ENCODE data around the gene RFXANK.

The RFXANK gene

GRCh38 chr19:19149435-19149834 lies 42.6 kb upstream of the RFXANK start:
- Histone ChIP-seq H3K27me3 (ENCODE audit: insufficient read depth, low read length) (no peaks in the 10 kb centered on the region), H3K79me2 (ENCODE audit: insufficient read depth, low read length) (no peaks in the 10 kb centered on the region), H3K36me3 (ENCODE audit: insufficient read depth, low read length) (peaks cover 43% of the 10 kb centered on the region; the same call in 1 of the 2 replicates), H3K4me3 (ENCODE audit: low read depth, low read length, poor library complexity, severe bottlenecking) (no peak overlapping the region), H3F3A (ENCODE audit: insufficient read depth, low read length) (no peaks in the 10 kb centered on the region), H3K9me2 (ENCODE audit: low read depth, low read length) (no peaks in the 10 kb centered on the region), H3K4me2 (ENCODE audit: low read length) (no peak overlapping the region), H3K9me3 (ENCODE audit: low read length) (no peaks in the 10 kb centered on the region), H3K27ac (ENCODE audit: low read depth, low read length, poor library complexity, severe bottlenecking) (peak overlapping the region; percentile 85), H4K20me1 (ENCODE audit: insufficient read depth, low read length) (no peaks in the 10 kb centered on the region), H3K9ac (ENCODE audit: low read length) (peak overlapping the region; percentile 31; the same call in 1 of the 2 replicates), H3K4me1 (ENCODE audit: insufficient read depth, low read length, severe bottlenecking) (peaks cover 35% of the 10 kb centered on the region), H2AFZ (ENCODE audit: low read length) (no peak overlapping the region)
- no peak for TF ChIP-seq EZH2 (IDR thresholded peaks at IDR 0.05; ENCODE audit: borderline replicate concordance, low read length)
- TF ChIP-seq CTCF (IDR thresholded peaks at IDR 0.05; ENCODE audit: low read length): no peak

- Histone ChIP-seq H3K9me3 (ENCODE audit: low read length) (no peaks in the 10 kb centered on the region), H3K4me2 (ENCODE audit: low read length) (no peak overlapping the region), H3K79me2 (ENCODE audit: insufficient read depth, low read length) (0 out of 2 replicates have a peak, but pooled peaks cover 4% of the 10 kb centered on the region), H3K27me3 (ENCODE audit: insufficient read depth, low read length) (no peaks in the 10 kb centered on the region), H3K9ac (ENCODE audit: low read length) (no peak overlapping the region; the same call in 1 of the 2 replicates), H2AFZ (ENCODE audit: low read length) (no peak overlapping the region), H4K20me1 (ENCODE audit: insufficient read depth, low read length) (no peaks in the 10 kb centered on the region), H3K4me1 (ENCODE audit: insufficient read depth, low read length, severe bottlenecking) (peaks cover 54% of the 10 kb centered on the region), H3K36me3 (ENCODE audit: insufficient read depth, low read length) (peaks cover 40% of the 10 kb centered on the region; the same call in 1 of the 2 replicates), H3K9me2 (ENCODE audit: low read depth, low read length) (no peaks in the 10 kb centered on the region), H3K4me3 (ENCODE audit: low read depth, low read length, poor library complexity, severe bottlenecking) (no peak overlapping the region), H3F3A (ENCODE audit: insufficient read depth, low read length) (no peaks in the 10 kb centered on the region; the same call in 1 of the 2 replicates), H3K27ac (ENCODE audit: low read depth, low read length, poor library complexity, severe bottlenecking) (peak overlapping the region; percentile 97)
- TF ChIP-seq EZH2 (IDR thresholded peaks at IDR 0.05; ENCODE audit: borderline replicate concordance, low read length) (no peak), CTCF (IDR thresholded peaks at IDR 0.05; ENCODE audit: low read length) (no peak)
Observed at GRCh38 chr19:19151418-19151817, 40.6 kb upstream of the RFXANK start.

DNA sequence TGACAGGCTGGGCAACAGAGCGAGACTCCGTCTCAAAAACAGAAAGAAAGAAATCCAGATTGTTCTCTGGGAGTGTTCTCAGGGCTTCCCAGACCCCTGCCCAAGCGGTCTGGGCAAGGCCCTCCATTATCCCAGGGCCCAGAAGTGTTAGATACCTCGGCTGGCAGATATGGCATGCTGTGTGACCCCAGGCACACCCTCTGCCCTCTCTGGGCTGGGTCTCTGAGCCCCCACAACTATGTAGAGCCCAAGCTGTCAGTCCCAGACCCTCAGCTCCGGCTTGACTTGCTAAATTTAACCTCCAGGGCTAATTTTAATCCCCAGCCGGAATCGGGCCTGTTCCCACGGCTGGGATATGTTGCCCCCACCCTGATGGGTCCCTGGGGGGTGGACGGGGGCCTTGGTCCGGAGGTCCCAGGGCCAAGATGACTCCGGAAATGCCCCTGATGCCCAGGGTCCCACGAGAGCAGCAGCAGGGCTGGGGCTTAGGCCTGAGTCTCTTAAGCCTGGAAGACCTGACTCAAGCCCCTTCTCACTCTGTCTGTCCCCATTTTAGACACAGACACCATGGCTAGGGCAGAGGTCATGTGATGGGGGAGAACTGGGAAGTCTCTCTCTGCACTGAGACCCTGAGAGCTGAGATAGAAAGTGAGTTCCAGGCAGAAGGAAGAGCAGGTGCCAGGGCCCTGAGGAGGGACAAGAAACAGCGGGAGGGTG lies 39.2 kb upstream of the RFXANK start:
- Histone ChIP-seq H3K27me3 (ENCODE audit: insufficient read depth, low read length) (no peaks in the 10 kb centered on the region), H3K36me3 (ENCODE audit: insufficient read depth, low read length) (peaks cover 26% of the 10 kb centered on the region; the same call in 1 of the 2 replicates), H3K9me2 (ENCODE audit: low read depth, low read length) (no peaks in the 10 kb centered on the region), H3K4me1 (ENCODE audit: insufficient read depth, low read length, severe bottlenecking) (peaks cover 69% of the 10 kb centered on the region), H3K4me3 (ENCODE audit: low read depth, low read length, poor library complexity, severe bottlenecking) (no peak overlapping the region), H3K4me2 (ENCODE audit: low read length) (peak overlapping the region; percentile 1; the same call in 1 of the 2 replicates), H3K27ac (ENCODE audit: low read depth, low read length, poor library complexity, severe bottlenecking) (peak overlapping the region; percentile 97), H3K9ac (ENCODE audit: low read length) (peak overlapping the region; percentile 8; the same call in 1 of the 2 replicates), H3K9me3 (ENCODE audit: low read length) (no peaks in the 10 kb centered on the region), H4K20me1 (ENCODE audit: insufficient read depth, low read length) (no peaks in the 10 kb centered on the region), H2AFZ (ENCODE audit: low read length) (no peak overlapping the region), H3F3A (ENCODE audit: insufficient read depth, low read length) (no peaks in the 10 kb centered on the region; the same call in 1 of the 2 replicates), H3K79me2 (ENCODE audit: insufficient read depth, low read length) (0 out of 2 replicates have a peak, but pooled peaks cover 4% of the 10 kb centered on the region)
- TF ChIP-seq CTCF (IDR thresholded peaks at IDR 0.05; ENCODE audit: low read length): no peak
- no peak for TF ChIP-seq EZH2 (IDR thresholded peaks at IDR 0.05; ENCODE audit: borderline replicate concordance, low read length)
